WERI-Rb-1 (cell line): Measurements from ENCODE around the gene GPC2.
"Not testable (repeated sequence)": the region's sequence is repeated elsewhere in the genome, so short reads cannot be mapped to it uniquely, and the experiment has no call there.

Experiments used
- DNase-seq: peaks from one replicate; pipeline ENCODE4 v3.0.0-alpha.2; 2020
- H3K27ac ChIP-seq: fragments of 250-450 bp; sonication (Bioruptor Pico); 2 replicates; pipeline ENCODE4 v1.5.1; 2020; ENCODE audit warnings: mild to moderate bottlenecking, moderate library complexity
- H3K27me3 ChIP-seq: fragments of 250-450 bp; sonication (Bioruptor Pico); 2 replicates; pipeline ENCODE4 v1.5.1; 2021; ENCODE audit warnings: mild to moderate bottlenecking, low read depth, moderate library complexity; ENCODE audit not compliant: insufficient read depth, severe bottlenecking
- H3K36me3 ChIP-seq: fragments of 250-450 bp; sonication (Bioruptor Pico); 2 replicates; pipeline ENCODE4 v1.5.1; 2020; ENCODE audit warnings: mild to moderate bottlenecking, moderate library complexity
- H3K4me3 ChIP-seq: 2 replicates; pipeline ENCODE4 v1.5.1; 2011; ENCODE audit warnings: low read depth, mild to moderate bottlenecking, control low read depth, low read length
- H3K9me3 ChIP-seq: fragments of 250-450 bp; sonication (Bioruptor Pico); 2 replicates; pipeline ENCODE4 v1.5.1; 2021; ENCODE audit warnings: mild to moderate bottlenecking, moderate library complexity; ENCODE audit not compliant: severe bottlenecking
- CTCF ChIP-seq: IDR thresholded peaks from 2 replicates; pipeline ENCODE4 v1.5.1; 2011; ENCODE audit warnings: low read depth, mild to moderate bottlenecking, control low read depth, inconsistent platforms, low read length

GPC2 gene

GRCh38 chr7:100191775-100192174, 14.6 kb upstream of the GPC2 start:
- no peaks in the 10 kb centered on the region for H3K9me3 ChIP-seq
- H3K36me3 ChIP-seq: no peaks in the 10 kb centered on the region
- H3K27ac ChIP-seq: no peak overlapping the region
- no peak for TF ChIP-seq CTCF
- no peak overlapping the region for H3K4me3 ChIP-seq
- no peak for DNase-seq
- H3K27me3 ChIP-seq: no peaks in the 10 kb centered on the region

- Histone ChIP-seq H3K27ac (no peak overlapping the region), H3K27me3 (no peaks in the 10 kb centered on the region), H3K36me3 (no peaks in the 10 kb centered on the region), H3K9me3 (no peaks in the 10 kb centered on the region), H3K4me3 (no peak overlapping the region)
- no peak for DNase-seq
- TF ChIP-seq CTCF: peak; percentile 12; the same call in 1 of the 2 replicates
Measured at GRCh38 chr7:100190048-100190711, 13.0 kb upstream of the GPC2 start.

GRCh38 chr7:100189061-100189460, 11.9 kb upstream of the GPC2 start:
- Histone ChIP-seq H3K27me3 (no peaks in the 10 kb centered on the region), H3K4me3 (no peak overlapping the region), H3K9me3 (no peaks in the 10 kb centered on the region), H3K36me3 (no peaks in the 10 kb centered on the region), H3K27ac (no peak overlapping the region)
- DNase-seq: no peak
- 0 out of 2 replicates have a peak, but pooled peaks have one; percentile 16 for TF ChIP-seq CTCF

- no peaks in the 10 kb centered on the region for H3K36me3 ChIP-seq
- H3K4me3 ChIP-seq: no peak overlapping the region
- no peaks in the 10 kb centered on the region for H3K27me3 ChIP-seq
- TF ChIP-seq CTCF: no peak
- DNase-seq: peak; percentile 52
- H3K9me3 ChIP-seq: no peaks in the 10 kb centered on the region
- peak overlapping the region; percentile 68 for H3K27ac ChIP-seq
Measured at GRCh38 chr7:100185726-100186125, 8.5 kb upstream of the GPC2 start.

GRCh38 chr7:100183090-100183489, 5.9 kb upstream of the GPC2 start:
- not testable (repeated sequence) for H3K27ac ChIP-seq, H3K27me3 ChIP-seq, H3K36me3 ChIP-seq, H3K4me3 ChIP-seq, DNase-seq, H3K9me3 ChIP-seq

- not testable (repeated sequence) for H3K9me3 ChIP-seq, H3K27me3 ChIP-seq, H3K4me3 ChIP-seq, DNase-seq, H3K27ac ChIP-seq, H3K36me3 ChIP-seq
Measured at GRCh38 chr7:100182616-100183015, 5.4 kb upstream of the GPC2 start.

GRCh38 chr7:100180084-100180483, 2.9 kb upstream of the GPC2 start:
- H3K4me3 ChIP-seq, H3K9me3 ChIP-seq, H3K27ac ChIP-seq, DNase-seq, H3K36me3 ChIP-seq, H3K27me3 ChIP-seq: not testable (repeated sequence)
